Left ventricle myocardium inferior (tissue), 1 donor: ENCODE data around the gene GRM8. TPM values are rescaled to one million over a fixed set of nuclear protein-coding genes. Genes with fewer than 3 reads are reported as not detected.

Experiments
- DNase-seq: peaks from one replicate; pipeline ENCODE4 v3.0.0-alpha.2; 2020
- H3K27ac ChIP-seq: fragments of 200-600 bp; replicated peaks from 2 replicates; pipeline ENCODE4 v1.8.0; 2021
- H3K27me3 ChIP-seq: fragments of 200-600 bp; 2 replicates; pipeline ENCODE4 v1.8.0; 2021; ENCODE audit warnings: low read depth
- H3K36me3 ChIP-seq: fragments of 200-600 bp; 2 replicates; pipeline ENCODE4 v1.8.0; 2021
- H3K4me1 ChIP-seq: fragments of 200-600 bp; 2 replicates; pipeline ENCODE4 v1.8.0; 2021
- H3K4me3 ChIP-seq: fragments of 200-600 bp; 2 replicates; pipeline ENCODE4 v1.8.0; 2021; ENCODE audit warnings: mild to moderate bottlenecking, moderate library complexity
- H3K9me3 ChIP-seq: fragments of 200-600 bp; replicated peaks from 2 replicates; pipeline ENCODE4 v1.8.0; 2021
- intact Hi-C: fragments of 100-400 bp; cut with micrococcal nuclease; formaldehyde crosslinking; loops from one replicate; pipeline ENCODE4 v1.11.0; 2022
- total RNA-seq: library from RNA; stranded (reverse); fragmentation: NEBNext Ultra II Directional; extraction: Animal tissue kit (Norgen Biotek cat#: 25700); gene quantifications from one replicate; pipeline ENCODE4 v1.2.1, GENCODE V29; 2021
- TF ChIP-seq, protein P1 (sequence below): fragments of 200-600 bp; IDR thresholded peaks from 2 replicates; pipeline ENCODE4 v1.8.0; 2021; ENCODE audit warnings: antibody characterized with exemption, mild to moderate bottlenecking, borderline replicate concordance
- donor health status: DM: no; HTN: yes; CAD: no; lungs with severe emphysema.

Gene GRM8
- total RNA-seq, 1 donor from 2014 or later = 0.69 TPM

DNA sequence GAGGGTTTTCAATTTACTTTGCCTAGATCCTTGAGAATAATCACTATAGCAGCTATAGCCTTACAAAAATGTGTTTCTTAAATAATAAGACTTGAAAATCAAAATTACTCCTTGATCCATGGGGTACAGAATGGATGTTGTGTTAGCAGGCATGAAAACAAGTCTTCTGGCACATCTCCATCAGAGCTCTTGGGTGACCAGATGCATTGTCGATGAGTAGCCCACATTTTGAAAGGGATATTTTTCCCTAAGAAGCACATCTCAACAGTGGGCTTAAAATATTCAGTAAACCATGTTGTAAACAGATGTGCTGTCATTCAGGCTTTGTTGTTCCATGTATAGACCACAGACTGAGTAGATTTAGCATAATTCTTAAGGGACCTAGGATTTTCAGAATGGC is 827.8 kb downstream of the GRM8 start:
- TF ChIP-seq, protein P1, sequence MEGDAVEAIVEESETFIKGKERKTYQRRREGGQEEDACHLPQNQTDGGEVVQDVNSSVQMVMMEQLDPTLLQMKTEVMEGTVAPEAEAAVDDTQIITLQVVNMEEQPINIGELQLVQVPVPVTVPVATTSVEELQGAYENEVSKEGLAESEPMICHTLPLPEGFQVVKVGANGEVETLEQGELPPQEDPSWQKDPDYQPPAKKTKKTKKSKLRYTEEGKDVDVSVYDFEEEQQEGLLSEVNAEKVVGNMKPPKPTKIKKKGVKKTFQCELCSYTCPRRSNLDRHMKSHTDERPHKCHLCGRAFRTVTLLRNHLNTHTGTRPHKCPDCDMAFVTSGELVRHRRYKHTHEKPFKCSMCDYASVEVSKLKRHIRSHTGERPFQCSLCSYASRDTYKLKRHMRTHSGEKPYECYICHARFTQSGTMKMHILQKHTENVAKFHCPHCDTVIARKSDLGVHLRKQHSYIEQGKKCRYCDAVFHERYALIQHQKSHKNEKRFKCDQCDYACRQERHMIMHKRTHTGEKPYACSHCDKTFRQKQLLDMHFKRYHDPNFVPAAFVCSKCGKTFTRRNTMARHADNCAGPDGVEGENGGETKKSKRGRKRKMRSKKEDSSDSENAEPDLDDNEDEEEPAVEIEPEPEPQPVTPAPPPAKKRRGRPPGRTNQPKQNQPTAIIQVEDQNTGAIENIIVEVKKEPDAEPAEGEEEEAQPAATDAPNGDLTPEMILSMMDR = no peak
- no peak for DNase-seq
- H3K9me3 ChIP-seq = no peaks in the 10 kb centered on the region

DNA sequence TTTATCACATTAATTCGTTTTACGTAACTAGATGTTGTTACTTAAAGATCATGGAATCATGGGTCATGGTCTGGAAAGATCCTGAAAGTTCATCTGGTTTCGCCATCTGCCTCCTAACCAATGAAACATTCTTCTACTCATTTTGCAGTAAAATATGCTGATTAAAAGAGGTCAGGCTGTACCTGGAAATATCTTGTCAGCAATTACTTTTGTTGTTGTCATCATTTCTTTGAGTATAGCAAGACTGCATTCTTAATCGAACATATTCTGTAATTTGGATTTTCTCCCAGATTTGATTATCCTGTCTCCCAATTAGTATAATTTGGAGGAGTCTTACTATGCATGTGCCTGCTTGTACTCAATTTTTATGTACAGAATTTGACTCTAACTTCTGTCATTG is 833.7 kb downstream of the GRM8 start:
- Histone ChIP-seq H3K4me3 (no peak overlapping the region), H3K9me3 (no peaks in the 10 kb centered on the region), H3K4me1 (no peaks in the 10 kb centered on the region), H3K27ac (no peak overlapping the region), H3K36me3 (no peaks in the 10 kb centered on the region), H3K27me3 (no peaks in the 10 kb centered on the region)
- TF ChIP-seq, protein P1 = no peak
- intact Hi-C loops = no loop called here
- DNase-seq = no peak

More for the DNA sequence above, 827.8 kb downstream of the GRM8 start:
- intact Hi-C loops = no loop called here
- H3K36me3 ChIP-seq = no peaks in the 10 kb centered on the region
- H3K4me1 ChIP-seq = no peaks in the 10 kb centered on the region
- H3K27ac ChIP-seq = no peak overlapping the region
- H3K27me3 ChIP-seq = no peaks in the 10 kb centered on the region
- H3K4me3 ChIP-seq = no peak overlapping the region

DNA sequence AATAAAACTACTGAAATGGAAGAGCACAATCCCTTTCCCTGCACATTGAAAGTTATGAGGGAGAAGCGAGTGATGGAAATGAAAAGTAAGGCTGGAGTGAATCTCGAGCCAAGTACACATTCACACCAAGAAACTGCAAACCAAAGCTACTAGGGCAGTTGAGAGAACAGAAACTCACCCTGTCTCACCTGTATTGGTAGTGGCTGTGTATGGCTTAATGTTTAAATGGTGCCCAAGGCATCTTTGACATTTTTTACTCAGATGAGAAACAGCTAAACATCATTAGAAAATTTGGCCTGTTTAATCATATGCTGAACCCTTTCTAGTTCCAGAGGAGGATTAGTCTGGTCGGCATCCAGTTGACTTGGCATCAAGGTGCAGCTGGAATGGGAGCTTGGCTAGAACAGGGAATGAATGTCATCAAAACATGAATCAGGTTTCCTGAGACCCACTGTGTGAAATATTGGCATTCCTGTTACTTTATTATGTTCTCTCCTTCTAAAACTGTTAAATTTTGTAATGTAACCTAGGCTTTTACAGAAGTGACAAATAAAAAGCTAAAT is 840.8 kb downstream of the GRM8 start:
- Histone ChIP-seq H3K36me3 (no peaks in the 10 kb centered on the region), H3K9me3 (no peaks in the 10 kb centered on the region), H3K27me3 (no peaks in the 10 kb centered on the region), H3K27ac (no peak overlapping the region), H3K4me1 (peaks cover 6% of the 10 kb centered on the region), H3K4me3 (no peak overlapping the region)
- intact Hi-C loops = no loop called here
- TF ChIP-seq, protein P1 = no peak
- DNase-seq = no peak

DNA sequence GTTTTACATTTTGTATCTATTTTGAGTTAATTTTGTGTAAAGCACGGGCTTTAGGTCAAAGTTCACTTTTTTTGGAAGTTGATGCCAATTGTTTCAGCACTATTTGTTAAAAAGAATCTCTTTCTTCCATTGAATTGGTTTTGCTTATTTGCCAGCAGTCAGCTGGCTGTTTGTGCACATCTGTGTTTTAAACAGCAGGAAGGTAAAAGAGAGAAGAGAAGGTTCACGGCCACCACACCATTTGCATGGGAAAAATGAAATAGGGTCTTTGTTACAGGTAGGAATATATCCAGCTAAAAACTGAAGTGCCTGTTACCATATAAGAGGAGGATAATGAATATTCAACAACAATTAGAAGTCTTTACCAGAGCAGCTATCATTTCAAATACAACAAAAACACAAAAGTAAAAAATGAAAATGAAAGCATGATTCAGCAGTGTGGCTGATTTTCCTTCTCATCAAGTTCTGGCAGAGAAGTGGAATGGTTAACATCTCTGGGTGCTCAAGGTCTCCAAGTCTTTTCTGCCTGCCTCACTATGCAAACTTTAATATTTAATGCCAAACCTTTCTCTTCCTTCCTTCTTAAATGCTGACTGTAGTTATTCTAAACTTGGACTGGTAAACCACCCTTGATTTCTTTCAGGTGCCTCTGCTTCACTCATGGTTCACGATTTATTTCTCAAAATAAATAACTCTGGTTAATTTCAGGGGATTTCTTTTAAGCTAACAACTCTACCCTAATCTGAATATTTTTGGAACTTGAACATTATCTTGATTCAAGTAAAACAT is 841.5 kb downstream of the GRM8 start:
- Histone ChIP-seq H3K9me3 (no peaks in the 10 kb centered on the region), H3K4me3 (no peak overlapping the region), H3K27ac (no peak overlapping the region), H3K36me3 (no peaks in the 10 kb centered on the region), H3K27me3 (no peaks in the 10 kb centered on the region), H3K4me1 (peaks cover 6% of the 10 kb centered on the region)
- intact Hi-C loops = no loop called here
- TF ChIP-seq, protein P1 = no peak
- no peak for DNase-seq

DNA sequence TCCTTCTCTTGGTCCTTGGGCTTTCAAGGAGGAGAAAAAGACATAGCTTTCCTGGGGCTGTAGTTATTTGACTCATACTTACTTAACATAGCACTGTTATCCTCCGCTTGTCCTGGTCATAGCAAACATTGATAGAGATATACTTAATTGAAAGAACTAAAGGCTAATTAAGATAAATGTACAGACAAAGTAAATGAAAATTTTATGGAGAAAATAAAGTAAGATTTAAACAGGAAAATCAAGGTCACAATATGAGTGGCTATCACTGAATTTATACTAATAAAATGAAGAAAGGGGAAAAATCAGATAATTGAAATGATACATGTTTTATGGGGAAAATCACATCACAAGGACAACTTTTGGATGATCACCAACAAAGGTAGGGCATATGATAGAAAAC is 849.7 kb downstream of the GRM8 start:
- Histone ChIP-seq H3K36me3 (no peaks in the 10 kb centered on the region), H3K4me1 (peaks cover 11% of the 10 kb centered on the region), H3K27ac (no peak overlapping the region), H3K9me3 (no peaks in the 10 kb centered on the region), H3K27me3 (no peaks in the 10 kb centered on the region), H3K4me3 (no peak overlapping the region)
- DNase-seq = no peak
- intact Hi-C loops = no loop called here
- TF ChIP-seq, protein P1 = no peak
